GM12878 (cell line): Measurements from ENCODE around the gene ENOPH1.
"Not testable (repeated sequence)": the region's sequence is repeated elsewhere in the genome, so short reads cannot be mapped to it uniquely, and the experiment has no call there.

Experiments
- CTCF ChIP-seq, 3 experiments: IDR thresholded peaks in 2 of 3; conservative IDR thresholded peaks in 1 of 3; 2 replicates each; pipeline ENCODE4 v1.5.1; 2011; ENCODE audit warnings: low read depth in 3 of 3, low read length in 3 of 3, mild to moderate bottlenecking in 3 of 3, control low read depth in 2 of 3, moderate library complexity in 2 of 3, inconsistent platforms in 1 of 3, mixed read lengths in 1 of 3; ENCODE audit not compliant: control insufficient read depth in 2 of 3, insufficient read depth in 1 of 3; ENCODE audit errors: extremely low read depth in 1 of 3
- DPF2 ChIP-seq: fragments of 450-650 bp; IDR thresholded peaks from 2 replicates; pipeline ENCODE4 v1.6.1; 2017; ENCODE audit warnings: mild to moderate bottlenecking
- FOXM1 ChIP-seq: IDR thresholded peaks from 2 replicates; pipeline ENCODE4 v1.6.1; 2012; ENCODE audit warnings: low read depth, mild to moderate bottlenecking, inconsistent platforms, low read length, moderate library complexity
- TAF1 ChIP-seq: IDR thresholded peaks from 2 replicates; pipeline ENCODE4 v1.6.1; 2011; ENCODE audit warnings: mild to moderate bottlenecking, low read depth, low read length, borderline replicate concordance

- not testable (repeated sequence) for TF ChIP-seq FOXM1; CTCF (IDR thresholded peaks at IDR 0.05 in 2 of 3, conservative IDR thresholded peaks at IDR 0.05 in 1 of 3; ENCODE audit: control insufficient read depth in 2 of 3, extremely low read depth in 1 of 3, insufficient read depth in 1 of 3, low read depth in 3 of 3, low read length in 3 of 3); TAF1; DPF2
Measured at GRCh38 chr4:82386312-82386711, 44.1 kb upstream of the ENOPH1 start.
